K562 (cell line): ENCODE data around the gene CRYGA. TPM values are rescaled to one million over a fixed set of nuclear protein-coding genes. Genes with fewer than 3 reads are reported as not detected.

Experiments
- ATAC-seq: fragments of 200-7000 bp; cut with Tn5 transposase; 3 replicates; pipeline ENCODE4 v1.9.1; 2020; ENCODE audit warnings: moderate library complexity
- BruUV-seq: library from RNA; stranded (reverse); fragments of 400-500 nt; replicated peaks from 2 replicates; lab custom pipeline; 2021; lab: Mats Ljungman, UMichigan
- CTCF ChIA-PET: fragments of 300-600 bp; formaldehyde crosslinking; extraction: SDS; loops from one replicate; lab custom pipeline; 2021; ENCODE audit warnings: low intra/inter-chr PET ratio; lab: Yijun Ruan, JAX
- POLR2A ChIA-PET: fragments of 300-600, 350-650 bp; sonication (Branson Sonifier 250); formaldehyde crosslinking; extraction: SDS; loops from one replicate; lab custom pipeline; 2021; ENCODE audit warnings: antibody characterized with exemption, inconsistent platforms; lab: Yijun Ruan, JAX
- DNase-seq, 4 experiments: peaks; one replicate each; pipeline versions ENCODE4 v3.0.0 to v3.0.0-alpha.2; 2011 to 2018; ENCODE audit warnings: low spot score in 3 of 4, mixed read lengths in 3 of 4; ENCODE audit errors: extremely low read depth in 1 of 4
- FAIRE-seq: peaks from 2 replicates; lab custom pipeline; 2011; peaks lifted over from hg19 to GRCh38; lab: Jason Lieb, UNC
- H2AFZ ChIP-seq: 2 replicates; pipeline ENCODE4 v1.6.0; 2011; ENCODE audit warnings: low read depth, low read length, control low read depth, inconsistent platforms
- H3K27ac ChIP-seq: fragments of 200-600 bp; 3 replicates; pipeline ENCODE4 v1.8.0; 2011; ENCODE audit warnings: low read depth, mild to moderate bottlenecking, control low read depth, inconsistent platforms, low read length, moderate library complexity, mixed read lengths; ENCODE audit errors: extremely low read depth
- H3K27me3 ChIP-seq, 2 experiments: fragments of 300-600 bp in 1 of 2; 2 replicates in 1 of 2; 3 replicates in 1 of 2; pipeline versions ENCODE4 v1.6.0 to v1.8.0; 2011; ENCODE audit warnings: inconsistent platforms in 2 of 2, low read length in 2 of 2, mild to moderate bottlenecking in 1 of 2, mixed read lengths in 1 of 2, moderate library complexity in 1 of 2; ENCODE audit not compliant: control insufficient read depth in 2 of 2, insufficient read depth in 2 of 2
- H3K36me3 ChIP-seq: fragments of 300-600 bp; 3 replicates; pipeline ENCODE4 v1.8.0; 2011; ENCODE audit warnings: mild to moderate bottlenecking, low read length, inconsistent platforms; ENCODE audit not compliant: control insufficient read depth, insufficient read depth
- H3K4me1 ChIP-seq, 2 experiments: fragments of 200-600 bp in 1 of 2; replicated peaks in 1 of 2; 2 replicates in 1 of 2; 3 replicates in 1 of 2; pipeline versions ENCODE4 v1.5.1 to v1.8.0; 2011; ENCODE audit warnings: inconsistent platforms in 2 of 2, low read length in 2 of 2, mild to moderate bottlenecking in 1 of 2, mixed read lengths in 1 of 2, moderate library complexity in 1 of 2; ENCODE audit not compliant: control insufficient read depth in 2 of 2, insufficient read depth in 2 of 2
- H3K4me2 ChIP-seq: 2 replicates; pipeline ENCODE4 v1.6.1; 2011; ENCODE audit warnings: low read length, control low read depth, inconsistent platforms, mixed read lengths; ENCODE audit not compliant: insufficient read depth
- H3K4me3 ChIP-seq: fragments of 200-600 bp; sonication (generic), shearing (Covaris generic); 2 replicates; pipeline ENCODE4 v1.5.1; 2016; ENCODE audit warnings: control low read depth, inconsistent platforms
- H3K79me2 ChIP-seq: fragments of 200-600 bp; 3 replicates; pipeline ENCODE4 v1.8.0; 2011; ENCODE audit warnings: low read length, inconsistent platforms; ENCODE audit not compliant: control insufficient read depth, insufficient read depth
- H3K9ac ChIP-seq, 2 experiments: 2 replicates each; pipeline versions ENCODE4 v1.6.0 to v1.6.1; 2011; ENCODE audit warnings: low read depth in 2 of 2, low read length in 2 of 2, control low read depth in 1 of 2, inconsistent platforms in 1 of 2, mild to moderate bottlenecking in 1 of 2, mixed read lengths in 1 of 2; ENCODE audit not compliant: insufficient read depth in 1 of 2
- H3K9me1 ChIP-seq: one replicate; pipeline ENCODE4 v1.6.0; 2011; ENCODE audit warnings: inconsistent platforms, mild to moderate bottlenecking, low read length, moderate library complexity; ENCODE audit not compliant: control insufficient read depth, insufficient read depth
- H3K9me3 ChIP-seq: replicated peaks from 2 replicates; pipeline ENCODE4 v1.5.1; 2011; ENCODE audit warnings: low read depth, low read length, inconsistent platforms; ENCODE audit not compliant: control insufficient read depth, insufficient read depth
- H4K20me1 ChIP-seq: replicated peaks from 2 replicates; pipeline ENCODE4 v1.6.1; 2011; ENCODE audit warnings: low read length, inconsistent platforms, mixed read lengths; ENCODE audit not compliant: control insufficient read depth, insufficient read depth
- EP400 ChIP-seq: fragments of 450-650 bp; IDR thresholded peaks from 2 replicates; pipeline ENCODE4 v1.6.1; 2017; ENCODE audit warnings: antibody characterized with exemption, mild to moderate bottlenecking, moderate library complexity
- NR4A1 ChIP-seq, 2 experiments: fragments of 250-450 bp in 1 of 2; fragments of 450-650 bp in 1 of 2; sonication (Bioruptor Pico) in 1 of 2; IDR thresholded peaks; 2 replicates each; pipeline versions ENCODE4 v1.4.0 to v1.6.1; 2016 to 2020; ENCODE audit warnings: mild to moderate bottlenecking in 2 of 2, missing compliant biosample characterization in 1 of 2, missing genetic modification characterization in 1 of 2, moderate library complexity in 1 of 2
- NUFIP1 ChIP-seq: fragments of 450-650 bp; IDR thresholded peaks from 2 replicates; pipeline ENCODE4 v1.6.1; 2018; ENCODE audit not compliant: partially characterized antibody
- RBFOX2 ChIP-seq: fragments of 200-400 bp; formaldehyde crosslinking; IDR thresholded peaks from 2 replicates; pipeline ENCODE4 v1.6.1; 2017; ENCODE audit warnings: low read depth, mild to moderate bottlenecking, low read length, moderate library complexity
- SMARCC2 ChIP-seq: fragments of 450-650 bp; IDR thresholded peaks from 2 replicates; pipeline ENCODE4 v1.6.1; 2017; ENCODE audit warnings: antibody characterized with exemption, moderate library complexity, mild to moderate bottlenecking, low read depth
- THRAP3 ChIP-seq: fragments of 450-650 bp; IDR thresholded peaks from 2 replicates; pipeline ENCODE4 v1.6.1; 2016; ENCODE audit warnings: mild to moderate bottlenecking, inconsistent platforms, borderline replicate concordance
- WGBS: fragments of 100-300 bp; shearing (Covaris generic); methylation state at CpG from one replicate; pipeline ENCODE4 v1.1.6; 2016; ENCODE audit warnings: low coverage, mixed read lengths; ENCODE audit not compliant: insufficient coverage; ENCODE audit errors: missing lambda C conversion rate; 5-methylcytosine and 5-hydroxymethylcytosine counted together
- in situ Hi-C: fragments of 300-500 bp; cut with MboI; formaldehyde crosslinking; loops from 4 replicates; pipeline ENCODE4 v1.15.0; 2018; ENCODE audit warnings: inconsistent platforms, mixed read lengths
- intact Hi-C: fragments of 100-400 bp; cut with micrococcal nuclease; formaldehyde crosslinking; loops from 2 replicates; pipeline ENCODE4 v1.14.2; 2022
- polyA plus RNA-seq, 8 experiments: library from polyadenylated mRNA; depleted of rRNA in 4 of 8; stranded (reverse) in 5 of 8; unstranded in 3 of 8; fragments of >200 nt; fragmentation: Nextera tagmentation in 2 of 8; fragmentation: Illumina TruSeq in 1 of 8; extraction: Ambion mirVana in 2 of 8; extraction: Trizol in 1 of 8; gene quantifications; 2 replicates each; pipeline versions ENCODE4 v1.2.1 to v1.2.3, GENCODE V29; 2011 to 2014; ENCODE audit warnings: inconsistent platforms in 1 of 8, missing spikeins in 1 of 8
- total RNA-seq, 7 experiments: library from RNA; depleted of rRNA in 6 of 7; stranded (reverse); fragments of >200 nt in 6 of 7; fragmentation: Illumina TruSeq in 2 of 7; extraction: Trizol in 2 of 7; gene quantifications; 2 replicates each; pipeline versions ENCODE4 v1.2.1 to v1.2.3, GENCODE V29; 2011 to 2021; ENCODE audit warnings: low replicate concordance in 1 of 7
- TF ChIP-seq, protein P1 (sequence below), 2 experiments: fragments of 450-650 bp; IDR thresholded peaks; 2 replicates each; pipeline ENCODE4 v1.6.1; 2016; ENCODE audit warnings: mild to moderate bottlenecking in 2 of 2, borderline replicate concordance in 1 of 2, low read depth in 1 of 2, moderate library complexity in 1 of 2
- TF ChIP-seq, protein P2 (sequence below): fragments of 250-450 bp; sonication (Bioruptor Pico); IDR thresholded peaks from 2 replicates; pipeline ENCODE4 v1.5.0; 2022; ENCODE audit warnings: mild to moderate bottlenecking
- TF ChIP-seq, protein P3 (sequence below): sonication (generic); IDR thresholded peaks from 2 replicates; pipeline ENCODE4 v1.6.1; 2016

The CRYGA gene
- total and polyA plus RNA-seq, 9 of the 15 experiments (the other 6 are each of a cell fraction or from before 2014, with no cell fraction given) = not detected

DNA sequence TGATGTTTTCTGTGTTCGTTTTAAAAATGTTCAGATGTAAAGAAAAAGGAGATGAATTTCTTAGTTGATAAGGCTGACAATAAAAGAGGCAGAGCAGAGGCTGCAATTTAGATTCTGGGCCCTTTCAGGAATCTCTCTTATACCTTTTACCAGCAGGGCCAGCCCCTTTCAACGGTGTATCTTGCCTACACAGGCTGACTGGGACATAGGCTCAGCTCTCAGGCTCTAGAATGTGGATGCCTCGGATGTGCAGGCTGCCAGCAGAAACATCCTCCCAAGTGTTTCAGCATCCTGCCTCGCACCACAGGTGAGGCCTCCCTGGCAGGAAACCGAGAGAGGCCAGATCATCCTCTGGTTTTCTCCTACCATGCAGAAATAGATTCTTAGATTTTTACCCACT lies 23.1 kb upstream of the CRYGA start:
- Histone ChIP-seq H3K79me2 (no peaks in the 10 kb centered on the region), H3K27me3 (no peaks in the 10 kb centered on the region), H3K4me2 (no peak overlapping the region), H3K4me1 (no peaks in the 10 kb centered on the region; a peak in 1 of 5 replicates), H3K36me3 (no peaks in the 10 kb centered on the region), H2AFZ (no peak overlapping the region), H3K9me1 (no peaks in the 10 kb centered on the region), H4K20me1 (no peaks in the 10 kb centered on the region), H3K9me3 (no peaks in the 10 kb centered on the region), H3K27ac (no peak overlapping the region), H3K9ac (no peak overlapping the region), H3K4me3 (no peak overlapping the region)
- ChIA-PET POLR2A (interaction anchor here (1.0 kb wide), 1 partner anchor 28 kb away, joined by 3 read pairs; no protein-coding TSS in a partner anchor), CTCF (interaction anchor here (0.6 kb wide), 1 partner anchor 84 kb away, joined by 3 read pairs; no protein-coding TSS in a partner anchor)
- FAIRE-seq (no peak), ATAC-seq (no peak), DNase-seq (no peak)
- intact Hi-C loops (no loop called here), in situ Hi-C loops (no loop called here)
- 20% methylated on average over 5 of the region's 5 CpGs for WGBS
- BruUV-seq = no TSS peak
- TF ChIP-seq, protein P1, sequence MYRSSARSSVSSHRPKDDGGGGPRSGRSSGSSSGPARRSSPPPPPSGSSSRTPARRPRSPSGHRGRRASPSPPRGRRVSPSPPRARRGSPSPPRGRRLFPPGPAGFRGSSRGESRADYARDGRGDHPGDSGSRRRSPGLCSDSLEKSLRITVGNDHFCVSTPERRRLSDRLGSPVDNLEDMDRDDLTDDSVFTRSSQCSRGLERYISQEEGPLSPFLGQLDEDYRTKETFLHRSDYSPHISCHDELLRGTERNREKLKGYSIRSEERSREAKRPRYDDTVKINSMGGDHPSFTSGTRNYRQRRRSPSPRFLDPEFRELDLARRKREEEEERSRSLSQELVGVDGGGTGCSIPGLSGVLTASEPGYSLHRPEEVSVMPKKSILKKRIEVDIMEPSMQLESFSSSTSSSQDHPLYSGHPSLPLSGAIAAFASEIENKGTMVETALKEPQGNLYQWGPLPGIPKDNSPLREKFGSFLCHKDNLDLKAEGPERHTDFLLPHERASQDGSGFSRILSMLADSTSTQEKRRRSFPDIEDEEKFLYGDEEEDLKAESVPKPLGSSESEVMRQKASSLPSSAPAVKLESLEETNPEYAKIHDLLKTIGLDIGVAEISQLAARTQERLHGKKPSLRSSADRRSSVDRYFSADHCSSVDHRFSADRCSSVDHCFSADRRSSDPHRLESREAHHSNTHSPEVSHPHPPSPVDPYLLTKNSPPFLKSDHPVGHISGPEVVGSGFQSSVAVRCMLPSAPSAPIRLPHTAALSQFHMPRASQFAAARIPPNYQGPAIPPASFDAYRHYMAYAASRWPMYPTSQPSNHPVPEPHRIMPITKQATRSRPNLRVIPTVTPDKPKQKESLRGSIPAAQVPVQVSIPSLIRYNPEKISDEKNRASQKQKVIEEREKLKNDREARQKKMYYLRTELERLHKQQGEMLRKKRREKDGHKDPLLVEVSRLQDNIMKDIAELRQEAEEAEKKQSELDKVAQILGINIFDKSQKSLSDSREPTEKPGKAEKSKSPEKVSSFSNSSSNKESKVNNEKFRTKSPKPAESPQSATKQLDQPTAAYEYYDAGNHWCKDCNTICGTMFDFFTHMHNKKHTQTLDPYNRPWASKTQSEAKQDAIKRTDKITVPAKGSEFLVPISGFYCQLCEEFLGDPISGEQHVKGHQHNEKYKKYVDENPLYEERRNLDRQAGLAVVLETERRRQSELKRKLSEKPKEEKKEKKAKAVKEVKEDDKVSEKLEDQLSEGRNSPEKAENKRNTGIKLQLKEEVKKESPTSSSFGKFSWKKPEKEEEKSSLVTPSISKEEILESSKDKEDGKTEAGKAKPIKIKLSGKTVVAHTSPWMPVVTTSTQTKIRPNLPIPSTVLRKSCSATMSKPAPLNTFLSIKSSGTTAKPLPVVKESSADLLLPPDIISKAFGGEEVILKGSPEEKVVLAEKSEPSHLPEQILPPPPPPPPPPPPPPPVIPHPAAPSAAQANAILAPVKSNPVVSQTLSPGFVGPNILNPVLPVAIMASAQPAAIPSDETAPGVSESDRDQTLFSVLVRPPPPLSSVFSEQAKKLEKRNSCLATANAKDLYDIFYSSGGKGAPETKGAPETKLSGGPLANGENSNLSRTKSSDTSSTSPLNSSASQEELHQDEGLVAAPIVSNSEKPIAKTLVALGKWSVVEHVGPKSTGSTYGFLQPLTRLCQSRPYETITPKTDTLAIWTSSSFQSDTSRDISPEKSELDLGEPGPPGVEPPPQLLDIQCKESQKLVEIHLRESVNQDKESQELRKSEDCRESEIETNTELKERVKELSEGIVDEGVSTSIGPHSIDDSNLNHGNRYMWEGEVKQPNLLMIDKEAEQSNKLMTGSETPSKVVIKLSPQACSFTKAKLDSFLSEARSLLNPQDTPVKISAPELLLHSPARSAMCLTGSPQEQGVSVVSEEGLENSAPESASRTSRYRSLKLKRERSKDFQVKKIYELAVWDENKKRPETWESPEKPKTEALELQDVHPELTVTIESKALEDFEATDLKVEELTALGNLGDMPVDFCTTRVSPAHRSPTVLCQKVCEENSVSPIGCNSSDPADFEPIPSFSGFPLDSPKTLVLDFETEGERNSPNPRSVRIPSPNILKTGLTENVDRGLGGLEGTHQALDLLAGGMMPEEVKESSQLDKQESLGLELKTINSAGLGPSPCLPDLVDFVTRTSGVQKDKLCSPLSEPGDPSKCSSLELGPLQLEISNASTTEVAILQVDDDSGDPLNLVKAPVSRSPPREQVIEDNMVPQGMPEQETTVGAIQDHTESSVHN (IDR thresholded peaks at IDR 0.05; ENCODE audit: borderline replicate concordance in 1 of 2, low read depth in 1 of 2) = no peak
- TF ChIP-seq SMARCC2 (no peak), RBFOX2 (no peak), THRAP3 (no peak), EP400 (no peak), NR4A1 (CRISPR knock-in tag; IDR thresholded peaks at IDR 0.05) (no peak), NR4A1 (tag; IDR thresholded peaks at IDR 0.05) (no peak), NUFIP1 (no peak)
- TF ChIP-seq, protein P2, sequence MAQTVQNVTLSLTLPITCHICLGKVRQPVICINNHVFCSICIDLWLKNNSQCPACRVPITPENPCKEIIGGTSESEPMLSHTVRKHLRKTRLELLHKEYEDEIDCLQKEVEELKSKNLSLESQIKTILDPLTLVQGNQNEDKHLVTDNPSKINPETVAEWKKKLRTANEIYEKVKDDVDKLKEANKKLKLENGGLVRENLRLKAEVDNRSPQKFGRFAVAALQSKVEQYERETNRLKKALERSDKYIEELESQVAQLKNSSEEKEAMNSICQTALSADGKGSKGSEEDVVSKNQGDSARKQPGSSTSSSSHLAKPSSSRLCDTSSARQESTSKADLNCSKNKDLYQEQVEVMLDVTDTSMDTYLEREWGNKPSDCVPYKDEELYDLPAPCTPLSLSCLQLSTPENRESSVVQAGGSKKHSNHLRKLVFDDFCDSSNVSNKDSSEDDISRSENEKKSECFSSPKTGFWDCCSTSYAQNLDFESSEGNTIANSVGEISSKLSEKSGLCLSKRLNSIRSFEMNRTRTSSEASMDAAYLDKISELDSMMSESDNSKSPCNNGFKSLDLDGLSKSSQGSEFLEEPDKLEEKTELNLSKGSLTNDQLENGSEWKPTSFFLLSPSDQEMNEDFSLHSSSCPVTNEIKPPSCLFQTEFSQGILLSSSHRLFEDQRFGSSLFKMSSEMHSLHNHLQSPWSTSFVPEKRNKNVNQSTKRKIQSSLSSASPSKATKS (CRISPR knock-in tag) = no peak
- TF ChIP-seq, protein P3, sequence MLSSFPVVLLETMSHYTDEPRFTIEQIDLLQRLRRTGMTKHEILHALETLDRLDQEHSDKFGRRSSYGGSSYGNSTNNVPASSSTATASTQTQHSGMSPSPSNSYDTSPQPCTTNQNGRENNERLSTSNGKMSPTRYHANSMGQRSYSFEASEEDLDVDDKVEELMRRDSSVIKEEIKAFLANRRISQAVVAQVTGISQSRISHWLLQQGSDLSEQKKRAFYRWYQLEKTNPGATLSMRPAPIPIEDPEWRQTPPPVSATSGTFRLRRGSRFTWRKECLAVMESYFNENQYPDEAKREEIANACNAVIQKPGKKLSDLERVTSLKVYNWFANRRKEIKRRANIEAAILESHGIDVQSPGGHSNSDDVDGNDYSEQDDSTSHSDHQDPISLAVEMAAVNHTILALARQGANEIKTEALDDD = no peak
